Mucosa of descending colon (tissue), 3 donors: ENCODE data around the gene VPREB1. TPM values are rescaled to one million over a fixed set of nuclear protein-coding genes. Genes with fewer than 3 reads are reported as not detected.
"Not testable (repeated sequence)": the region's sequence is repeated elsewhere in the genome, so short reads cannot be mapped to it uniquely, and the experiment has no call there.

Source experiments
- ATAC-seq: fragments of 200-7000 bp; cut with Tn5 transposase; one replicate; pipeline ENCODE4 v1.9.1; 2020; ENCODE audit warnings: mild to moderate bottlenecking, moderate library complexity
- DNase-seq, 3 donors: peaks; one replicate each; pipeline ENCODE4 v3.0.0-alpha.2; 2020
- H3K36me3 ChIP-seq: fragments of 200-600 bp; one replicate; pipeline ENCODE4 v1.8.0; 2021; ENCODE audit warnings: low read depth, mild to moderate bottlenecking
- H3K4me1 ChIP-seq: fragments of 200-600 bp; one replicate; pipeline ENCODE4 v1.8.0; 2021; ENCODE audit warnings: low read depth, mild to moderate bottlenecking
- H3K4me3 ChIP-seq: fragments of 200-600 bp; one replicate; pipeline ENCODE4 v1.8.0; 2021; ENCODE audit warnings: mild to moderate bottlenecking
- H3K9me3 ChIP-seq: fragments of 200-600 bp; one replicate; pipeline ENCODE4 v1.8.0; 2021; ENCODE audit warnings: mild to moderate bottlenecking
- CTCF ChIP-seq: fragments of 200-600 bp; IDR thresholded peaks from one replicate; pipeline ENCODE4 v1.8.0; 2022; ENCODE audit warnings: antibody characterized with exemption, mild to moderate bottlenecking
- intact Hi-C, 2 donors: fragments of 100-400 bp; cut with DNase I in 1 of 2; cut with micrococcal nuclease in 1 of 2; formaldehyde crosslinking; loops; one replicate each; pipeline versions ENCODE4 v1.11.0 to v1.11.1; 2022; cut with DNase I, micrococcal nuclease
- total RNA-seq, 3 donors: library from RNA; stranded (reverse); fragmentation: NEBNext Ultra II Directional in 2 of 3; extraction: Animal tissue kit (Norgen Biotek cat#: 25700) in 2 of 3; gene quantifications; one replicate each; pipeline versions ENCODE4 v1.2.1 to v1.2.4, GENCODE V29; 2021 to 2023
- donor health status: DM: no; HTN: no; CAD: no; lungs with moderate emphysema.
- donor health status: DM: no; HTN: no; CAD: no.
- donor health status: DM: no; HTN: yes; CAD: no.

Gene VPREB1
- total RNA-seq, 3 donors from 2014 or later: not detected

GRCh38 chr22:22218302-22218701 lies 26.3 kb upstream of the VPREB1 start:
- H3K9me3 ChIP-seq: no peaks in the 10 kb centered on the region
- ATAC-seq (no peak), DNase-seq (no peak)
- no peak for TF ChIP-seq CTCF
- no peaks in the 10 kb centered on the region for H3K36me3 ChIP-seq
- no peaks in the 10 kb centered on the region for H3K4me1 ChIP-seq
- intact Hi-C loops: no loop called here
- H3K4me3 ChIP-seq: no peak overlapping the region

- DNase-seq (no peak), ATAC-seq (no peak)
- Histone ChIP-seq H3K36me3 (no peaks in the 10 kb centered on the region), H3K4me1 (no peaks in the 10 kb centered on the region), H3K4me3 (no peak overlapping the region), H3K9me3 (no peaks in the 10 kb centered on the region)
- intact Hi-C loops: no loop called here
- no peak for TF ChIP-seq CTCF
Measured at GRCh38 chr22:22219140-22219996, 25.2 kb upstream of the VPREB1 start.

- DNase-seq, intact Hi-C loops, H3K4me3 ChIP-seq, H3K9me3 ChIP-seq, H3K36me3 ChIP-seq, H3K4me1 ChIP-seq, ATAC-seq: not testable (repeated sequence)
Measured at GRCh38 chr22:22221043-22221442, 23.5 kb upstream of the VPREB1 start.

DNA sequence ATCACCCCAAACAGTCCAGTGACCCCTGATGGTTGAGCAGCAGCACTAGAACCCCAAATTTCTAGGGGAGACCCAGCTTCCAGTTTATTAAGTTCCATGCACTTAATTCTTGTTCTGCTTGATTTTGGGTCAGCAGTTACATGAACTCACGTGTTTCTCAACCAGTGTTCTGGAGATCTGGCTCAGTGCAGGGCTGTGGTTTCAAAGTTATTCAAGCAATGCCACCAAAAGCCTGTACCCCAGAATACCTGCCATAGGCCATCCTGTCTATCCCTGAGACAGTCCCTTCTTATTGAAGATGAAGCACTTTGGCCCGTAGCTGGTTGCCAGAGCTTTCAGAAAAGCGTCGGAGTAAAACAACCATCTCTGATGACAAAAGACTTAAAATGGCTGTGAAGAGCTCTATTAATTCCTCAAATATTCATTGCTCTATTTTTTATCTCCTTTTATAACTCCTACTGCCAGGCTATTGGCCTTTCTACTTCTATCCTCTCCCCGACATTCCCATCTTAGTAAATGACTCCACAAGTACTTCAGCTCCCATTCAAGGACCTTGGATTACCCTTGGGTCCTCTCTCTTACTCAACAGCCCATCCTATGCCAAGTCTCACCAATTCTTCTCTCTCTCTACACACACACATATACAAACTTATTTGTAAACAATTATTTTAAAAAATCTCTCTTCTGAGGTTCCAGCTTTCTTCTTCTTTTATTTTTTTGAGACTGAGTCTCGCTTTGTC lies 18.0 kb upstream of the VPREB1 start:
- ATAC-seq (no peak), DNase-seq (no peak)
- Histone ChIP-seq H3K4me1 (no peaks in the 10 kb centered on the region), H3K9me3 (no peaks in the 10 kb centered on the region), H3K4me3 (no peak overlapping the region), H3K36me3 (no peaks in the 10 kb centered on the region)
- intact Hi-C loops: no loop called here
- TF ChIP-seq CTCF: no peak

DNA sequence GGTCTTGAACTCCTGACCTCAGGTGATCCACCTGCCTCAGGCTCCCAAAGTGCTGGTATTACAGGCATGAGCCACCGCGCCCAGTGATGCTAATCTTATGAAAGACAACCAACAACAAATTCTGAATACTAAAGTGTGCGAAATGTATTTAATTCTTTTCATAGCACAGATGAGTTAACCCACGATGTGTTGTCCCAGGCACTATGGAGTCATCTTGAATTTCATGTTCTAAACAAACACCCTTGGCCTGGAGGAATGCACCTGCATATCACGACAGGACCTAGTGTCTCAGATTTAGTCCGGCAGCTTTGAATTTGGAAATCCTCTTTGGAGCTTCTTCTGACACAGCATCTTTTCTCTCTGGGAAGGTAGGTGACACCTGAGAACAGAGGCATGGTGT lies 16.2 kb upstream of the VPREB1 start:
- Histone ChIP-seq H3K9me3 (no peaks in the 10 kb centered on the region), H3K4me1 (no peaks in the 10 kb centered on the region), H3K4me3 (no peak overlapping the region), H3K36me3 (no peaks in the 10 kb centered on the region)
- no peak for TF ChIP-seq CTCF
- intact Hi-C loops: no loop called here
- ATAC-seq: no peak
- DNase-seq: no peak

DNA sequence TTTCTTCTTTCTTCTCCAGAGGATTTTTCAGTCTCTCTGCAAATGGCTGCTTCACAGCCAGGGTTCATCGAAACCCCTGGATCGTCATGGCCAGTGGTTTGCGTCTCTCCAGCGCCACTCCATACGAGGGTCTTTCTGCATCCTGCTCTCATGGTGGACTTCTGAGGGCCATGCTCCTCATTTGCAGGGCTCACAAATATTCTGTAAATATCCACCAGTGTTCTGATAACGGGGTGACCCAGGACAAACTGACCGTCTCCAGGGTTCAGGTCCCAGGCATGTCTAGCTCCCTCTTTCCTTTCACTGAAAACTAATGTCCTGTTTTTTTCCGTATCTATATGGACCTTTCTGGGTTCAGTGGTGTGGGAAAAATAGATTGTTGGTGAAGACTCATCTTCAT lies 15.7 kb upstream of the VPREB1 start:
- Histone ChIP-seq H3K4me1 (no peaks in the 10 kb centered on the region), H3K36me3 (no peaks in the 10 kb centered on the region), H3K4me3 (no peak overlapping the region), H3K9me3 (no peaks in the 10 kb centered on the region)
- ATAC-seq: no peak
- intact Hi-C loops: no loop called here
- TF ChIP-seq CTCF: no peak
- no peak for DNase-seq
